IMR-90 (cell line): ENCODE data around the gene APOOL. TPM values are rescaled to one million over a fixed set of nuclear protein-coding genes. Genes with fewer than 3 reads are reported as not detected.

Experiments used
- ATAC-seq: fragments of 200-7000 bp; cut with Tn5 transposase; 2 replicates; pipeline ENCODE4 v1.9.1; 2020; ENCODE audit warnings: low read depth, mild to moderate bottlenecking, moderate library complexity
- BruUV-seq: library from RNA; stranded (reverse); fragments of 400-500 nt; replicated peaks from 2 replicates; lab custom pipeline; 2021; lab: Mats Ljungman, UMichigan
- CTCF ChIA-PET: fragments of 300-600 bp; formaldehyde crosslinking; extraction: SDS; loops from one replicate; lab custom pipeline; 2021; ENCODE audit warnings: antibody characterized with exemption; lab: Yijun Ruan, JAX
- POLR2A ChIA-PET: fragments of 300-600 bp; sonication (Branson Sonifier 250); formaldehyde crosslinking; loops from one replicate; lab custom pipeline; 2022; ENCODE audit warnings: antibody characterized with exemption; ENCODE audit not compliant: unreplicated experiment; lab: Charles Lee
- DNase-seq: peaks from one replicate; pipeline ENCODE4 v3.0.0; 2013
- H2AFZ ChIP-seq: replicated peaks from 2 replicates; pipeline ENCODE3; 2013; ENCODE audit warnings: low read length, mild to moderate bottlenecking; ENCODE audit not compliant: poor library complexity
- H2AK5ac ChIP-seq: 2 replicates; pipeline ENCODE4 v1.6.1; 2013; ENCODE audit warnings: low read depth, low read length, inconsistent platforms
- H2AK9ac ChIP-seq: replicated peaks from 2 replicates; pipeline ENCODE3; 2013; ENCODE audit warnings: mild to moderate bottlenecking, low read depth, low read length, moderate library complexity; ENCODE audit not compliant: poor library complexity
- H2BK120ac ChIP-seq: 2 replicates; pipeline ENCODE4 v1.6.1; 2013; ENCODE audit warnings: low read depth, low read length, inconsistent platforms
- H2BK15ac ChIP-seq: 3 replicates; pipeline ENCODE4 v1.6.1; 2013; ENCODE audit warnings: low read depth, low read length, inconsistent platforms
- H2BK20ac ChIP-seq: 2 replicates; pipeline ENCODE4 v1.6.1; 2013; ENCODE audit warnings: low read depth, mild to moderate bottlenecking, inconsistent platforms, low read length, moderate library complexity
- H2BK5ac ChIP-seq: 2 replicates; pipeline ENCODE4 v1.6.1; 2013; ENCODE audit warnings: mild to moderate bottlenecking, low read depth, low read length, inconsistent platforms; ENCODE audit not compliant: poor library complexity, severe bottlenecking
- H3K14ac ChIP-seq: replicated peaks from 2 replicates; pipeline ENCODE4 v1.6.1; 2013; ENCODE audit warnings: low read depth, low read length, inconsistent platforms
- H3K18ac ChIP-seq: 2 replicates; pipeline ENCODE4 v1.6.1; 2013; ENCODE audit warnings: low read depth, low read length, control low read depth
- H3K23ac ChIP-seq: 2 replicates; pipeline ENCODE4 v1.6.1; 2013; ENCODE audit warnings: low read depth, low read length, inconsistent platforms
- H3K27ac ChIP-seq: 2 replicates; pipeline ENCODE4 v1.5.1; 2013; ENCODE audit warnings: mild to moderate bottlenecking, control low read depth, low read length; ENCODE audit not compliant: insufficient read depth
- H3K27me3 ChIP-seq: 2 replicates; pipeline ENCODE4 v1.6.1; 2013; ENCODE audit warnings: low read length; ENCODE audit not compliant: control insufficient read depth, insufficient read depth
- H3K36me3 ChIP-seq: 2 replicates; pipeline ENCODE4 v1.6.1; 2013; ENCODE audit warnings: low read length, mixed read lengths; ENCODE audit not compliant: control insufficient read depth, insufficient read depth
- H3K4ac ChIP-seq: 2 replicates; pipeline ENCODE4 v1.6.1; 2013; ENCODE audit warnings: low read depth, low read length, inconsistent platforms
- H3K4me1 ChIP-seq: 2 replicates; pipeline ENCODE4 v1.6.1; 2013; ENCODE audit warnings: low read length, mixed read lengths; ENCODE audit not compliant: control insufficient read depth, insufficient read depth
- H3K4me2 ChIP-seq: 2 replicates; pipeline ENCODE4 v1.6.1; 2013; ENCODE audit warnings: low read depth, mild to moderate bottlenecking, control low read depth, low read length, moderate library complexity
- H3K4me3 ChIP-seq: 2 replicates; pipeline ENCODE4 v1.5.1; 2013; ENCODE audit warnings: low read depth, mild to moderate bottlenecking, control low read depth, low read length, moderate library complexity; ENCODE audit not compliant: insufficient read depth
- H3K56ac ChIP-seq: 2 replicates; pipeline ENCODE4 v1.6.1; 2013; ENCODE audit warnings: low read length, inconsistent platforms; ENCODE audit not compliant: insufficient read depth; ENCODE audit errors: extremely low read depth
- H3K79me1 ChIP-seq, 2 experiments: 2 replicates each; pipeline ENCODE4 v1.6.1; 2013; ENCODE audit warnings: low read length in 2 of 2, inconsistent platforms in 1 of 2, low read depth in 1 of 2
- H3K9ac ChIP-seq: 2 replicates; pipeline ENCODE4 v1.6.1; 2013; ENCODE audit warnings: low read depth, low read length, control low read depth
- H3K9me1 ChIP-seq: 2 replicates; pipeline ENCODE4 v1.6.1; 2013; ENCODE audit warnings: low read length, inconsistent platforms; ENCODE audit not compliant: insufficient read depth
- H3K9me3 ChIP-seq: 2 replicates; pipeline ENCODE4 v1.6.1; 2013; ENCODE audit warnings: low read length; ENCODE audit not compliant: control insufficient read depth, insufficient read depth
- H4K20me1 ChIP-seq: 2 replicates; pipeline ENCODE4 v1.6.1; 2013; ENCODE audit warnings: low read length, inconsistent platforms; ENCODE audit not compliant: insufficient read depth
- H4K5ac ChIP-seq: 2 replicates; pipeline ENCODE4 v1.6.1; 2013; ENCODE audit warnings: mild to moderate bottlenecking, low read depth, low read length, control low read depth
- H4K8ac ChIP-seq, 2 experiments: 2 replicates each; pipeline ENCODE4 v1.6.1; 2013; ENCODE audit warnings: low read depth in 2 of 2, low read length in 2 of 2, control low read depth in 1 of 2, inconsistent platforms in 1 of 2
- H4K91ac ChIP-seq: 2 replicates; pipeline ENCODE4 v1.6.1; 2013; ENCODE audit warnings: low read depth, low read length, inconsistent platforms; ENCODE audit not compliant: insufficient read depth
- CEBPB ChIP-seq: IDR thresholded peaks from 2 replicates; pipeline ENCODE4 v1.6.1; 2012; ENCODE audit warnings: low read depth, low read length, improper control_type of control experiment
- FOS ChIP-seq: fragments of 150-350 bp; IDR thresholded peaks from 2 replicates; pipeline ENCODE4 v1.6.1; 2016; ENCODE audit warnings: low read depth, low read length
- MAFK ChIP-seq: IDR thresholded peaks from 2 replicates; pipeline ENCODE4 v1.6.1; 2012; ENCODE audit warnings: low read depth, low read length, improper control_type of control experiment
- MXI1 ChIP-seq: IDR thresholded peaks from 2 replicates; pipeline ENCODE4 v1.6.1; 2012; ENCODE audit warnings: low read depth, mild to moderate bottlenecking, low read length, moderate library complexity, borderline replicate concordance
- POLR2A ChIP-seq: IDR thresholded peaks from 2 replicates; pipeline ENCODE4 v1.6.1; 2012; ENCODE audit warnings: mild to moderate bottlenecking, low read depth, low read length
- RAD21 ChIP-seq: IDR thresholded peaks from 2 replicates; pipeline ENCODE4 v1.6.1; 2012; ENCODE audit warnings: low read length, improper control_type of control experiment
- RCOR1 ChIP-seq: IDR thresholded peaks from 2 replicates; pipeline ENCODE4 v1.6.1; 2012; ENCODE audit warnings: mild to moderate bottlenecking, low read length, improper control_type of control experiment; ENCODE audit not compliant: insufficient replicate concordance
- RFX5 ChIP-seq: IDR thresholded peaks from 2 replicates; pipeline ENCODE4 v1.8.0; 2012; ENCODE audit warnings: low read depth, mild to moderate bottlenecking, low read length, moderate library complexity
- WGBS, 2 experiments: methylation state at CpG; one replicate each; pipeline versions ENCODE4 v1.1.5 to v1.1.7; 2013; ENCODE audit warnings: missing lambda C conversion rate in 2 of 2; ENCODE audit not compliant: insufficient read length in 1 of 2; ENCODE audit errors: extremely low coverage in 2 of 2; 5-methylcytosine and 5-hydroxymethylcytosine counted together
- dilution Hi-C: fragments of 300-500 bp; cut with HindIII; formaldehyde crosslinking; loops from one replicate; pipeline ENCODE4 v1.14.3; 2018; ENCODE audit warnings: low sequenced_read_pairs; ENCODE audit not compliant: unreplicated experiment
- in situ Hi-C: fragments of 300-500 bp; cut with MboI; formaldehyde crosslinking; loops from 3 replicates; pipeline ENCODE4 v1.14.3; 2019; ENCODE audit warnings: low sequenced_read_pairs, inconsistent platforms, mixed read lengths
- intact Hi-C: fragments of 100-400 bp; cut with micrococcal nuclease; formaldehyde crosslinking; loops from 2 replicates; pipeline ENCODE4 v1.10.0; 2022
- polyA plus RNA-seq, 3 experiments: library from polyadenylated mRNA; depleted of rRNA; stranded (reverse); fragments of >200 nt; gene quantifications; 2 replicates each; pipeline ENCODE4 v1.2.3, GENCODE V29; 2012; ENCODE audit warnings: low replicate concordance in 1 of 3
- total RNA-seq: library from RNA; depleted of rRNA; stranded (reverse); fragments of >200 nt; gene quantifications from 2 replicates; pipeline ENCODE4 v1.2.3, GENCODE V29; 2012
- TF ChIP-seq, protein P1 (sequence below): conservative IDR thresholded peaks from 2 replicates; pipeline ENCODE4 v1.5.1; 2012; ENCODE audit warnings: mild to moderate bottlenecking, low read depth, low read length, improper control_type of control experiment

APOOL gene
- total and polyA plus RNA-seq, 2 of the 4 experiments (the other 2 are of a cell fraction): 4.6 to 9.7 TPM

DNA sequence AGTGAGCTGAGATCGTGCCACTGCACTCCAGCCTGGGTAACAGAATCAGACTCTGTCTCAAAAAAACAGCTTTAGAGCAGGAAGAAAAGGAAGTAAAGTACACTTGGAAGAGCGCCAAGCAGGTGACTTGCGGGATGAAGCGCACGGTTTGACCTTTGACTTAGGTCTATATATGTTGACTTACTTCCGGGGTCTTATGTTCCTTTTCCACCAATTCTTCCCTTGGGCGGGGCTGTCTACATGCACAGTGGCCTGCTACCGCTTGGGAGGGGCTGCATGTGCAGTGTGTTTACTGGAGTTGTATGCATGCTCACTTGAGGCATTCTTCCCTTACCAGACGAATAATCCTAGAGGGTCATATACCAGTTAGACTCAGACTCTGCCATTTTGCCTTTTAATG, 108.6 kb downstream of the APOOL start:
- DNase-seq (no peak), ATAC-seq (no peak)
- H3K27ac ChIP-seq: no peak overlapping the region
- TF ChIP-seq POLR2A (no peak), MAFK (no peak), RFX5 (no peak), RAD21 (no peak), FOS (no peak), RCOR1 (no peak), MXI1 (no peak), CEBPB (no peak)
- TF ChIP-seq, protein P1, sequence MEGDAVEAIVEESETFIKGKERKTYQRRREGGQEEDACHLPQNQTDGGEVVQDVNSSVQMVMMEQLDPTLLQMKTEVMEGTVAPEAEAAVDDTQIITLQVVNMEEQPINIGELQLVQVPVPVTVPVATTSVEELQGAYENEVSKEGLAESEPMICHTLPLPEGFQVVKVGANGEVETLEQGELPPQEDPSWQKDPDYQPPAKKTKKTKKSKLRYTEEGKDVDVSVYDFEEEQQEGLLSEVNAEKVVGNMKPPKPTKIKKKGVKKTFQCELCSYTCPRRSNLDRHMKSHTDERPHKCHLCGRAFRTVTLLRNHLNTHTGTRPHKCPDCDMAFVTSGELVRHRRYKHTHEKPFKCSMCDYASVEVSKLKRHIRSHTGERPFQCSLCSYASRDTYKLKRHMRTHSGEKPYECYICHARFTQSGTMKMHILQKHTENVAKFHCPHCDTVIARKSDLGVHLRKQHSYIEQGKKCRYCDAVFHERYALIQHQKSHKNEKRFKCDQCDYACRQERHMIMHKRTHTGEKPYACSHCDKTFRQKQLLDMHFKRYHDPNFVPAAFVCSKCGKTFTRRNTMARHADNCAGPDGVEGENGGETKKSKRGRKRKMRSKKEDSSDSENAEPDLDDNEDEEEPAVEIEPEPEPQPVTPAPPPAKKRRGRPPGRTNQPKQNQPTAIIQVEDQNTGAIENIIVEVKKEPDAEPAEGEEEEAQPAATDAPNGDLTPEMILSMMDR: no peak
- CTCF ChIA-PET: interaction anchor here (0.6 kb wide), 1 partner anchor 143 kb away, joined by 3 read pairs; no protein-coding TSS in a partner anchor
- no peak overlapping the region for H3K4ac ChIP-seq
- H3K4me3 ChIP-seq: no peak overlapping the region
- H2BK5ac ChIP-seq: no peak overlapping the region
- no peak overlapping the region for H2AFZ ChIP-seq
- H3K79me1 ChIP-seq: no peaks in the 10 kb centered on the region
- H3K27me3 ChIP-seq: no peaks in the 10 kb centered on the region
- no peak overlapping the region for H2AK9ac ChIP-seq
- H3K56ac ChIP-seq: no peak overlapping the region
- H2BK20ac ChIP-seq: no peak overlapping the region
- H4K20me1 ChIP-seq: no peaks in the 10 kb centered on the region
- no peak overlapping the region for H3K18ac ChIP-seq
- no peaks in the 10 kb centered on the region; the same call in 1 of the 2 replicates for H3K9me1 ChIP-seq
- no peak overlapping the region for H3K4me2 ChIP-seq
- H3K23ac ChIP-seq: no peak overlapping the region
- H4K8ac ChIP-seq: no peak overlapping the region
- intact Hi-C loops: no loop called here
- no peaks in the 10 kb centered on the region for H3K36me3 ChIP-seq
- no peak overlapping the region for H2BK120ac ChIP-seq
- H3K4me1 ChIP-seq: no peaks in the 10 kb centered on the region
- in situ Hi-C loops: loop anchor here (10.0 kb wide), 1 partner anchor 433 kb away; no protein-coding TSS in a partner anchor
- no peak overlapping the region for H4K91ac ChIP-seq
- BruUV-seq: no TSS peak
- no peak overlapping the region for H3K14ac ChIP-seq
- dilution Hi-C loops: loop anchor here (25.0 kb wide), 1 partner anchor 425 kb away; no protein-coding TSS in a partner anchor
- no peaks in the 10 kb centered on the region for H3K9me3 ChIP-seq
- WGBS, 2 experiments: 73% methylated on average over 3 of the region's 9 CpGs; no CpG with 5 or more reads in 1 of the 2 experiments
- H3K9ac ChIP-seq: no peak overlapping the region
- no peak overlapping the region for H4K5ac ChIP-seq
- no peak overlapping the region for H2BK15ac ChIP-seq
- POLR2A ChIA-PET: no interaction called here
- H2AK5ac ChIP-seq: no peak overlapping the region
